ENCODE results near the gene CXCR2. TPM values are rescaled to one million over a fixed set of nuclear protein-coding genes. Genes with fewer than 3 reads are reported as not detected.
"Not testable (repeated sequence)": the region's sequence is repeated elsewhere in the genome, so short reads cannot be mapped to it uniquely, and the experiment has no call there.

The CXCR2 gene
- total RNA-seq, 1 donor from 2014 or later, result not detected

GRCh38 chr2:218097975-218098374, 27.9 kb upstream of the CXCR2 start:
- H3K4me1 Mint-ChIP-seq (ENCODE audit: low read depth), result no peaks in the 10 kb centered on the region
- no peaks in the 10 kb centered on the region for H3K9me3 Mint-ChIP-seq
- intact Hi-C loops (cut with micrococcal nuclease), result no loop called here
- H3K27ac Mint-ChIP-seq, result no peak overlapping the region
- H3K4me3 Mint-ChIP-seq, result no peak overlapping the region
- H3K27me3 Mint-ChIP-seq (ENCODE audit: insufficient read depth), result peaks cover 2% of the 10 kb centered on the region
- no peaks in the 10 kb centered on the region for H3K36me3 Mint-ChIP-seq (ENCODE audit: low read depth)
- no peak for DNase-seq (ENCODE audit: low spot score)

GRCh38 chr2:218108834-218109233, 17.0 kb upstream of the CXCR2 start:
- DNase-seq (ENCODE audit: low spot score); H3K4me1 Mint-ChIP-seq (ENCODE audit: low read depth); intact Hi-C loops (cut with micrococcal nuclease); H3K36me3 Mint-ChIP-seq (ENCODE audit: low read depth); H3K27ac Mint-ChIP-seq; H3K4me3 Mint-ChIP-seq: not testable (repeated sequence)
- H3K9me3 Mint-ChIP-seq, result peaks cover 23% of the 10 kb centered on the region
- H3K27me3 Mint-ChIP-seq (ENCODE audit: insufficient read depth), result peaks cover 26% of the 10 kb centered on the region

GRCh38 chr2:218121789-218122188, 4.0 kb upstream of the CXCR2 start:
- H3K9me3 Mint-ChIP-seq, result peaks cover 24% of the 10 kb centered on the region

DNA sequence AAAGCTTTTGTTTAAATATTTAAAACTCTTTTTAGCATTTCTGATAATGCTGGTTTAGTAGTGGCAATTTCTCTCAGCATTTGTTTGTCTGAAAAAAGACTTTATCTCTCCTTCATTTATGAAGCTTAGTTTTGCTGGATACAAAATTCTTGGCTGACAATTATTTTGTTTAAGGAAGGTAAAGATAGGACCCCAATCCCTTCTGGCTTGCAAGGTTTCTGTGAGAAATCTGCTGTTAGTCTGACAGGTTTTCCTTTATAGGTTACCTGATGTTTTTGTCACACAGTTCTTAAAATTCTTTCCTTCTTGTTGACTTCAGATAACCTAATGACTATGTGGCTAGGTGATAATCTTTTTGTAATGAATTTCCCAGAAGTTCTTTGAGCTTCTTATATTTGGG, 3.5 kb upstream of the CXCR2 start:
- H3K36me3 Mint-ChIP-seq (ENCODE audit: low read depth); H3K4me3 Mint-ChIP-seq; H3K27ac Mint-ChIP-seq; intact Hi-C loops (cut with micrococcal nuclease); DNase-seq (ENCODE audit: low spot score); H3K27me3 Mint-ChIP-seq (ENCODE audit: insufficient read depth): not testable (repeated sequence)
- H3K4me1 Mint-ChIP-seq (ENCODE audit: low read depth), result peaks cover 11% of the 10 kb centered on the region
- H3K9me3 Mint-ChIP-seq, result peaks cover 19% of the 10 kb centered on the region

More at GRCh38 chr2:218121789-218122188, 4.0 kb upstream of the CXCR2 start:
- DNase-seq (ENCODE audit: low spot score); H3K4me3 Mint-ChIP-seq; intact Hi-C loops (cut with micrococcal nuclease); H3K27me3 Mint-ChIP-seq (ENCODE audit: insufficient read depth); H3K36me3 Mint-ChIP-seq (ENCODE audit: low read depth); H3K27ac Mint-ChIP-seq: not testable (repeated sequence)
- peaks cover 11% of the 10 kb centered on the region for H3K4me1 Mint-ChIP-seq (ENCODE audit: low read depth)

- peaks cover 7% of the 10 kb centered on the region for H3K27me3 Mint-ChIP-seq (ENCODE audit: insufficient read depth)
- H3K4me3 Mint-ChIP-seq, result no peak overlapping the region
- no peak for DNase-seq (ENCODE audit: low spot score)
- H3K36me3 Mint-ChIP-seq (ENCODE audit: low read depth), result no peaks in the 10 kb centered on the region
- H3K27ac Mint-ChIP-seq, result no peak overlapping the region
- intact Hi-C loops (cut with micrococcal nuclease), result no loop called here
- peaks cover 11% of the 10 kb centered on the region for H3K4me1 Mint-ChIP-seq (ENCODE audit: low read depth)
- peaks cover 14% of the 10 kb centered on the region for H3K9me3 Mint-ChIP-seq
Measured at GRCh38 chr2:218123986-218124385, 1.8 kb upstream of the CXCR2 start.

DNA sequence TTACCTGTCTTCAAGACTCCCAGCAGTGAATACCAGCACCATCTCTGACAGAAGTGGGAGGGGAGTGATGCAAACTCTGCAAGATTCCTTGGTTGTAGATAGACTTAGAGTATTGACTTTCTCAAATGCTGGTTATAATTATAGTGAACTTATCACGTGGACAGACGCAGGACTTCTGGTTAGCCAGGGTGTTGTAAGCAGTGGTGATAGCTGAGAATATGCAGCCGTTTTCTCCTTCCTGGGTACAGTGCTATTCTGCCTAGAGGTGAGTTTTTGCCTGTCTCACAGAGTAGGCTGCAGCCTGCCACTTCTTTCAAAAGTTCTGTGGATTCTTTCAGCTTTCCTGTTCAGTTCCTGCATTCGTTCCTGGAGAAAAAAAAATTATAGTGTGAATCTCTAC, 733 bp upstream of the CXCR2 start:
- Mint-ChIP-seq H3K27me3 (ENCODE audit: insufficient read depth) (peaks cover 10% of the 10 kb centered on the region), H3K4me3 (no peak overlapping the region), H3K9me3 (peaks cover 11% of the 10 kb centered on the region), H3K27ac (no peak overlapping the region), H3K36me3 (ENCODE audit: low read depth) (no peaks in the 10 kb centered on the region), H3K4me1 (ENCODE audit: low read depth) (peaks cover 11% of the 10 kb centered on the region)
- intact Hi-C loops (cut with micrococcal nuclease), result no loop called here
- DNase-seq (ENCODE audit: low spot score), result no peak

GRCh38 chr2:218127929-218128455, 2.2 kb downstream of the CXCR2 start:
- no peaks in the 10 kb centered on the region for H3K36me3 Mint-ChIP-seq (ENCODE audit: low read depth)
- no peaks in the 10 kb centered on the region for H3K9me3 Mint-ChIP-seq
- H3K4me1 Mint-ChIP-seq (ENCODE audit: low read depth), result peaks cover 11% of the 10 kb centered on the region
- intact Hi-C loops (cut with micrococcal nuclease), result no loop called here
- no peak overlapping the region for H3K4me3 Mint-ChIP-seq
- DNase-seq (ENCODE audit: low spot score), result no peak
- H3K27me3 Mint-ChIP-seq (ENCODE audit: insufficient read depth), result peaks cover 7% of the 10 kb centered on the region
- no peak overlapping the region for H3K27ac Mint-ChIP-seq

- Mint-ChIP-seq H3K27ac (no peak overlapping the region), H3K4me1 (ENCODE audit: low read depth) (peaks cover 11% of the 10 kb centered on the region), H3K9me3 (no peaks in the 10 kb centered on the region), H3K4me3 (no peak overlapping the region), H3K27me3 (ENCODE audit: insufficient read depth) (peaks cover 7% of the 10 kb centered on the region), H3K36me3 (ENCODE audit: low read depth) (no peaks in the 10 kb centered on the region)
- intact Hi-C loops (cut with micrococcal nuclease), result no loop called here
- no peak for DNase-seq (ENCODE audit: low spot score)
Measured at GRCh38 chr2:218128781-218129457, 3.1 kb downstream of the CXCR2 start.

DNA sequence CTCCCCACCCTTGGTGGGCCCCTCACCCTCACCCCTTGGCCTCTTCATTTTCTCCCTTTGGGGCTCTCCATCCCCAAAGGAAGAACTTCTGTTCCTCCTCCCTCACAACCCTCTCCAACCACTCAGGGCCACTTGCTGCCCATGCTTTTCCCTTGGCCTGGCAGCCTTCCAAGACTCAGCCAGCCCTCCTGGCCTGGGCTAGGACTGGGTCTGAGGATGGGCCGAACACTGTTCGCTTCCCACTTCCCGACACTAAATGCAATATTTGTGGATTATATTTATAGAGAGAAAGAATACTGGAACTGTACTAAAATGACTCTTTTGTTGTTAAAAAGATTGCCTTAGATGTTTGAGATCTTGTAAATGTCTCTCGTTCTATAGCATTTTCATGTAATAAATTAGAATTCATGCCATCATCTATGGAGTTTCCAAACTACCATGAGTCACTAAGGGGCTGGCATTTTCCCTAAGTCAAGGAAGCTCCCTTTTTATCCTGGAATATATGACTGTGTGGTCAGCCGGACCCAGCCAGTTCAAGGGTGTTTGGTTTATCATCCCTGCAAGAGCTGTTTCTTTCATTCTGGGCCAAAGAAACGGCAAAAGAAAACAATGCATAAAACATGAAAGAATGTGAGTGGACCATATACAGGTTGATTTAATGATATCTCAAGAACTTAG, 3.8 kb downstream of the CXCR2 start:
- no peak for DNase-seq (ENCODE audit: low spot score)
- Mint-ChIP-seq H3K9me3 (no peaks in the 10 kb centered on the region), H3K4me1 (ENCODE audit: low read depth) (peaks cover 11% of the 10 kb centered on the region), H3K4me3 (no peak overlapping the region), H3K36me3 (ENCODE audit: low read depth) (no peaks in the 10 kb centered on the region), H3K27me3 (ENCODE audit: insufficient read depth) (peaks cover 7% of the 10 kb centered on the region), H3K27ac (no peak overlapping the region)
- intact Hi-C loops (cut with micrococcal nuclease), result no loop called here

- H3K4me1 Mint-ChIP-seq (ENCODE audit: low read depth), result peaks cover 9% of the 10 kb centered on the region
- H3K27me3 Mint-ChIP-seq (ENCODE audit: insufficient read depth), result peaks cover 7% of the 10 kb centered on the region
- no peak overlapping the region for H3K4me3 Mint-ChIP-seq
- no peak overlapping the region for H3K27ac Mint-ChIP-seq
- intact Hi-C loops (cut with micrococcal nuclease), result no loop called here
- no peaks in the 10 kb centered on the region for H3K36me3 Mint-ChIP-seq (ENCODE audit: low read depth)
- no peaks in the 10 kb centered on the region for H3K9me3 Mint-ChIP-seq
- DNase-seq (ENCODE audit: low spot score), result no peak
Measured at GRCh38 chr2:218130377-218130776, 4.5 kb downstream of the CXCR2 start.

DNA sequence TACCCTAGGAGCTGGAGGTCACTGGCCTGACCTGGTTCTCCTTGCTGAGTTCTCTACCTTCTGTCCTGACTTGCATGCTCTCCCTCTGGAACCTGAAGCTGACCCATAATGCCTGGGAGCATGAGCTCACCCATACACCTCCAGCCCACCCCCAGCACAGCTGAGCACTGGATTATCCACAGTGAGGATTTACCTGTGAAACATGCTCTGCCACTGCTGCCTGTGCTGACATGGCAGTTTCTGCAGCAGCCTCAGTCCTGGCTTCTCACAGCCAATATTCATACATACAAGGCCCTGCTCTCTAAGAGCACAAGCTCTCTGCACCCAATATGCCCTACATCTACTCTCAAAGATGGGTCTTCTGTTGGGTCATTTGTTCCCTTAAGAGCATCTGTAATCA, 5.0 kb downstream of the CXCR2 start:
- Mint-ChIP-seq H3K4me1 (ENCODE audit: low read depth) (peaks cover 4% of the 10 kb centered on the region), H3K4me3 (no peak overlapping the region), H3K27me3 (ENCODE audit: insufficient read depth) (peaks cover 7% of the 10 kb centered on the region), H3K27ac (no peak overlapping the region), H3K9me3 (no peaks in the 10 kb centered on the region), H3K36me3 (ENCODE audit: low read depth) (no peaks in the 10 kb centered on the region)
- DNase-seq (ENCODE audit: low spot score), result no peak
- intact Hi-C loops (cut with micrococcal nuclease), result no loop called here

DNA sequence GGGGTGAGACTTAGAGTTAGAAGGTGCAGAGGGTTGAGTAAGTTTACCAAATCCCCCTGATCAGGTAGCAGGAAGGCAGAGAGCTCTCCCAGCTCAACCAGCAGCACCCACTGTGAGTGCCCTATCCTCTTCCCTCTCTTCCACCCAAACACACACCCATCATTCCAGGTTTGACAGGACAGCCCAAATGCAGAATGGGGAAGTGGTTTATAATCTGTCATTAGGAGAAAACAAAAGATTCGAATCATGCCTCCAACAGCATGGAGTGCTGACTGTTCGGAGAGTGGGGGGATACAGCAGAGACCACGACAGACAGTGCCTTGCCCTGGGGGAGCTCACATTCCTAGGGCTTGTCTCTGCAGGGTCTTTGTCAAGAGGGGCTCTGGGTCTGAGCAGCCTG, 11.7 kb downstream of the CXCR2 start:
- Mint-ChIP-seq H3K36me3 (ENCODE audit: low read depth) (no peaks in the 10 kb centered on the region), H3K27ac (no peak overlapping the region), H3K9me3 (no peaks in the 10 kb centered on the region), H3K4me3 (no peak overlapping the region), H3K27me3 (ENCODE audit: insufficient read depth) (peaks cover 8% of the 10 kb centered on the region), H3K4me1 (ENCODE audit: low read depth) (no peaks in the 10 kb centered on the region)
- DNase-seq (ENCODE audit: low spot score), result no peak
- intact Hi-C loops (cut with micrococcal nuclease), result no loop called here

- no peak for DNase-seq (ENCODE audit: low spot score)
- Mint-ChIP-seq H3K27ac (no peak overlapping the region), H3K27me3 (ENCODE audit: insufficient read depth) (peaks cover 8% of the 10 kb centered on the region), H3K36me3 (ENCODE audit: low read depth) (no peaks in the 10 kb centered on the region), H3K4me1 (ENCODE audit: low read depth) (no peaks in the 10 kb centered on the region), H3K9me3 (no peaks in the 10 kb centered on the region), H3K4me3 (no peak overlapping the region)
- intact Hi-C loops (cut with micrococcal nuclease), result no loop called here
Measured at GRCh38 chr2:218138047-218138446, 12.2 kb downstream of the CXCR2 start.
